ENCODE measurements around the gene CDK18. TPM values are rescaled to one million over a fixed set of nuclear protein-coding genes. Genes with fewer than 3 reads are reported as not detected.

Gene CDK18
- total and polyA plus RNA-seq, 12 donors, result 3.2 to 52.0 (median 18.2) TPM

GRCh38 chr1:205532026-205532898 lies 27.8 kb downstream of the CDK18 start:
- H3K9me3 ChIP-seq (replicated peaks in 1 of 3), result no peaks in the 10 kb centered on the region
- TF ChIP-seq CTCF (IDR thresholded peaks at IDR 0.05), result no peak
- TF ChIP-seq POLR2A (IDR thresholded peaks at IDR 0.05), result no peak
- intact Hi-C loops (cut with DNase I), result loop anchor here (5.0 to 10.0 kb wide), 3 partner anchors 55 to 125 kb away; no protein-coding TSS in a partner anchor
- 82 to 91% (median 87%) methylated on average over 12 to 22 of the region's 22 CpGs for WGBS, 4 donors
- H3K4me1 ChIP-seq (replicated peaks in 1 of 2), result no peaks in the 10 kb centered on the region
- no peaks in the 10 kb centered on the region for H3K27me3 ChIP-seq
- peaks cover 0 to 4% of the 10 kb centered on the region in 2 donors for H3K36me3 ChIP-seq (replicated peaks in 1 of 2)
- H3K27ac ChIP-seq, result no peak overlapping the region
- DNase-seq, result no peak
- H3K4me3 ChIP-seq, result no peak overlapping the region

- intact Hi-C loops (cut with DNase I), result loop anchor here (5.0 to 10.0 kb wide), 3 partner anchors 54 to 124 kb away; no protein-coding TSS in a partner anchor
- 77 to 89% (median 84%) methylated on average over 9 to 12 of the region's 12 CpGs for WGBS, 4 donors
These were observed 28.7 kb downstream of the CDK18 start for GRCh38 chr1:205532996-205533735.

GRCh38 chr1:205533748-205534443 lies 29.4 kb downstream of the CDK18 start:
- 79 to 85% (median 81%) methylated on average over 4 to 7 of the region's 7 CpGs for WGBS, 4 donors
- H3K4me3 ChIP-seq, result no peak overlapping the region
- intact Hi-C loops (cut with DNase I), result loop anchor here (5.0 to 10.0 kb wide), 3 partner anchors 53 to 123 kb away; no protein-coding TSS in a partner anchor
- no peak overlapping the region for H3K27ac ChIP-seq
- no peak for TF ChIP-seq POLR2A (IDR thresholded peaks at IDR 0.05)
- no peak for TF ChIP-seq CTCF (IDR thresholded peaks at IDR 0.05)
- no peaks in the 10 kb centered on the region for H3K27me3 ChIP-seq
- no peak for DNase-seq
- no peaks in the 10 kb centered on the region for H3K9me3 ChIP-seq (replicated peaks in 1 of 3)
- H3K36me3 ChIP-seq (replicated peaks in 1 of 2), result peaks cover 0 to 4% of the 10 kb centered on the region in 2 donors
- no peaks in the 10 kb centered on the region for H3K4me1 ChIP-seq (replicated peaks in 1 of 2)

More at GRCh38 chr1:205532996-205533735, 28.7 kb downstream of the CDK18 start:
- Histone ChIP-seq H3K4me1 (replicated peaks in 1 of 2) (no peaks in the 10 kb centered on the region), H3K27ac (no peak overlapping the region), H3K36me3 (replicated peaks in 1 of 2) (peaks cover 0 to 4% of the 10 kb centered on the region in 2 donors), H3K27me3 (no peaks in the 10 kb centered on the region), H3K9me3 (replicated peaks in 1 of 3) (no peaks in the 10 kb centered on the region), H3K4me3 (no peak overlapping the region)
- TF ChIP-seq POLR2A (IDR thresholded peaks at IDR 0.05) (no peak), CTCF (IDR thresholded peaks at IDR 0.05) (no peak)
- no peak for DNase-seq

Data from adrenal gland (tissue), 12 donors.